ENCODE data around the gene NUAK1.

The NUAK1 gene

GRCh38 chr12:106065506-106065905 is 73.2 kb downstream of the NUAK1 start:
- no CpG with 5 or more reads among the region's 1 CpG for WGBS, 2 donors (ENCODE audit: extremely low coverage in 2 of 2, insufficient read length in 2 of 2, insufficient replicate concordance in 1 of 2)
- H4K91ac ChIP-seq (ENCODE audit: low read depth, low read length, poor library complexity), result no peak overlapping the region
- no peak overlapping the region for H2BK120ac ChIP-seq (ENCODE audit: low read depth, low read length)
- peaks cover 0 to 4% of the 10 kb centered on the region in 2 donors for H3K4me1 ChIP-seq (ENCODE audit: control insufficient read depth in 2 of 2, insufficient read depth in 1 of 2, low read depth in 1 of 2, low read length in 2 of 2)
- no peak overlapping the region for H3K14ac ChIP-seq (ENCODE audit: low read length)
- H4K8ac ChIP-seq (ENCODE audit: low read depth, low read length), result no peak overlapping the region
- H2BK5ac ChIP-seq (ENCODE audit: low read length), result no peak overlapping the region
- H3K9ac ChIP-seq (ENCODE audit: low read depth, low read length, poor library complexity), result no peak overlapping the region
- H3K4me3 ChIP-seq (ENCODE audit: low read length in 2 of 2), result no peak overlapping the region
- no peak overlapping the region for H3K18ac ChIP-seq (ENCODE audit: low read length)
- no peak overlapping the region for H3K23ac ChIP-seq (ENCODE audit: low read depth, low read length, poor library complexity)
- H2BK12ac ChIP-seq (ENCODE audit: low read length), result no peak overlapping the region
- no peak overlapping the region for H2AK5ac ChIP-seq (ENCODE audit: low read depth, low read length)
- no peak overlapping the region for H3K4ac ChIP-seq (ENCODE audit: low read length)
- no peak overlapping the region for H2BK15ac ChIP-seq (ENCODE audit: low read length)
- no peak overlapping the region for H3K27ac ChIP-seq (replicated peaks; ENCODE audit: low read length)
- no peak for DNase-seq (ENCODE audit: low spot score)
- no peaks in the 10 kb centered on the region for H3K79me1 ChIP-seq (ENCODE audit: low read depth, low read length)
- no peak overlapping the region for H3K4me2 ChIP-seq (ENCODE audit: insufficient read depth, low read length, poor library complexity, severe bottlenecking)
- peaks cover 33 to 82% of the 10 kb centered on the region in 2 donors for H3K36me3 ChIP-seq (replicated peaks in 1 of 2; ENCODE audit: control insufficient read depth in 2 of 2, insufficient read depth in 2 of 2, low read length in 2 of 2)
- H2AFZ ChIP-seq (ENCODE audit: low read length), result no peak overlapping the region
- H3K27me3 ChIP-seq (ENCODE audit: control insufficient read depth in 3 of 3, insufficient read depth in 3 of 3, low read depth in 1 of 3, low read length in 3 of 3), result no peaks in the 10 kb centered on the region
- H3K9me3 ChIP-seq (replicated peaks in 1 of 2; ENCODE audit: control insufficient read depth in 2 of 2, insufficient read depth in 1 of 2, low read depth in 1 of 2, low read length in 2 of 2), result peaks cover 0 to 24% of the 10 kb centered on the region in 2 donors

DNA sequence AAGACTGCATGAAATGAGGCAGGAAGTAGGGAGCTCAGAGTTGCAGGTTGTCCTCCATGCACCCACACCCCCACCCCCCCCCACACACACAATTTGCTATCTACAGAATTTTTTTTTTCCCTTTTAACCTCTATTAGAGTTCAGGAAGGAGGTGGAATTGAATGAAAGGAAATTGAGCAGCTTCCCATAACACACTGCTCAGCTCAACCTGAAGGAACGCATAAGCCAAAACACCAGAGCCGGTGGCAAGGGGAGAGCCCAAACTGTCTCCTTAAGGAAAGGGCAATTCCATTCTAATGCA is 74.1 kb downstream of the NUAK1 start:
- peaks cover 0 to 4% of the 10 kb centered on the region in 2 donors for H3K4me1 ChIP-seq (ENCODE audit: control insufficient read depth in 2 of 2, insufficient read depth in 1 of 2, low read depth in 1 of 2, low read length in 2 of 2)
- H4K91ac ChIP-seq (ENCODE audit: low read depth, low read length, poor library complexity), result no peak overlapping the region
- peaks cover 0 to 16% of the 10 kb centered on the region in 2 donors for H3K9me3 ChIP-seq (replicated peaks in 1 of 2; ENCODE audit: control insufficient read depth in 2 of 2, insufficient read depth in 1 of 2, low read depth in 1 of 2, low read length in 2 of 2)
- no peak overlapping the region for H2BK15ac ChIP-seq (ENCODE audit: low read length)
- H3K23ac ChIP-seq (ENCODE audit: low read depth, low read length, poor library complexity), result no peak overlapping the region
- no peak overlapping the region for H2BK5ac ChIP-seq (ENCODE audit: low read length)
- no peak overlapping the region for H3K9ac ChIP-seq (ENCODE audit: low read depth, low read length, poor library complexity)
- no peak for DNase-seq (ENCODE audit: low spot score)
- H3K4me3 ChIP-seq (ENCODE audit: low read length in 2 of 2), result no peak overlapping the region
- H3K79me1 ChIP-seq (ENCODE audit: low read depth, low read length), result no peaks in the 10 kb centered on the region
- no CpG with 5 or more reads among the region's 2 CpGs for WGBS, 2 donors (ENCODE audit: extremely low coverage in 2 of 2, insufficient read length in 2 of 2, insufficient replicate concordance in 1 of 2)
- no peak overlapping the region for H2AK5ac ChIP-seq (ENCODE audit: low read depth, low read length)
- H4K8ac ChIP-seq (ENCODE audit: low read depth, low read length), result no peak overlapping the region
- no peaks in the 10 kb centered on the region for H3K27me3 ChIP-seq (ENCODE audit: control insufficient read depth in 3 of 3, insufficient read depth in 3 of 3, low read depth in 1 of 3, low read length in 3 of 3)
- H2BK120ac ChIP-seq (ENCODE audit: low read depth, low read length), result no peak overlapping the region
- H2BK12ac ChIP-seq (ENCODE audit: low read length), result no peak overlapping the region
- peaks cover 26 to 73% of the 10 kb centered on the region in 2 donors for H3K36me3 ChIP-seq (replicated peaks in 1 of 2; ENCODE audit: control insufficient read depth in 2 of 2, insufficient read depth in 2 of 2, low read length in 2 of 2)
- H3K18ac ChIP-seq (ENCODE audit: low read length), result peak overlapping the region; percentile 41
- no peak overlapping the region for H3K27ac ChIP-seq (replicated peaks; ENCODE audit: low read length)
- no peak overlapping the region for H3K14ac ChIP-seq (ENCODE audit: low read length)
- no peak overlapping the region for H3K4me2 ChIP-seq (ENCODE audit: insufficient read depth, low read length, poor library complexity, severe bottlenecking)
- H2AFZ ChIP-seq (ENCODE audit: low read length), result no peak overlapping the region
- H3K4ac ChIP-seq (ENCODE audit: low read length), result no peak overlapping the region

GRCh38 chr12:106063826-106064720 is 74.7 kb downstream of the NUAK1 start:
- Histone ChIP-seq H2BK15ac (ENCODE audit: low read length) (no peak overlapping the region), H3K27me3 (ENCODE audit: control insufficient read depth in 3 of 3, insufficient read depth in 3 of 3, low read depth in 1 of 3, low read length in 3 of 3) (no peaks in the 10 kb centered on the region), H2BK5ac (ENCODE audit: low read length) (no peak overlapping the region), H2BK12ac (ENCODE audit: low read length) (no peak overlapping the region), H3K14ac (ENCODE audit: low read length) (no peak overlapping the region), H2AFZ (ENCODE audit: low read length) (no peak overlapping the region), H4K91ac (ENCODE audit: low read depth, low read length, poor library complexity) (no peak overlapping the region), H3K4me1 (ENCODE audit: control insufficient read depth in 2 of 2, insufficient read depth in 1 of 2, low read depth in 1 of 2, low read length in 2 of 2) (peaks cover 0 to 4% of the 10 kb centered on the region in 2 donors), H3K4ac (ENCODE audit: low read length) (no peak overlapping the region), H3K4me3 (ENCODE audit: low read length in 2 of 2) (no peak overlapping the region), H3K18ac (ENCODE audit: low read length) (peak overlapping the region; percentile 41), H3K36me3 (replicated peaks in 1 of 2; ENCODE audit: control insufficient read depth in 2 of 2, insufficient read depth in 2 of 2, low read length in 2 of 2) (peaks cover 26 to 67% of the 10 kb centered on the region in 2 donors), H2BK120ac (ENCODE audit: low read depth, low read length) (no peak overlapping the region), H3K23ac (ENCODE audit: low read depth, low read length, poor library complexity) (no peak overlapping the region), H3K79me1 (ENCODE audit: low read depth, low read length) (no peaks in the 10 kb centered on the region), H3K9ac (ENCODE audit: low read depth, low read length, poor library complexity) (no peak overlapping the region), H3K27ac (replicated peaks; ENCODE audit: low read length) (no peak overlapping the region), H4K8ac (ENCODE audit: low read depth, low read length) (no peak overlapping the region), H3K9me3 (replicated peaks in 1 of 2; ENCODE audit: control insufficient read depth in 2 of 2, insufficient read depth in 1 of 2, low read depth in 1 of 2, low read length in 2 of 2) (peaks cover 0 to 10% of the 10 kb centered on the region in 2 donors), H2AK5ac (ENCODE audit: low read depth, low read length) (no peak overlapping the region), H3K4me2 (ENCODE audit: insufficient read depth, low read length, poor library complexity, severe bottlenecking) (no peak overlapping the region)
- no peak for DNase-seq (ENCODE audit: low spot score)
- no CpG with 5 or more reads among the region's 7 CpGs for WGBS, 2 donors (ENCODE audit: extremely low coverage in 2 of 2, insufficient read length in 2 of 2, insufficient replicate concordance in 1 of 2)

DNA sequence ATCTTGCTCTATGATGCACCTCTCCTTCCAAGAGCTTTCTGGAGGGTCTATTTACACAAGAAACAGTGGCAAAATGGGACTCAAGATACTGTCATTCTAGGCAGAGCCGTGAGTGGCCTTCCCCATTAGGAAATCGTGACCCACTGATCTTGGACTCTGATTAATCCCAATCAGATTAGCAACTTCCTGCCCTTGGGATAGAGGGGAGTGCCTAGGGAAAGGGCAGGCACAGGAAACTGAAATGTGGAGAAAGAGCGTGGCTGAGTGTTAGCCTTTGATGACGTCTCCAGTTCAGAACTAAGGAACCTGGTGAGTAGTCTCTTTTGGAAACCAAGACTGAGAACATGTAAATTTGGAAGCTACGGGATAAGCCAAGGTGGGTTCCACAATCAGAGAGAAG is 76.1 kb downstream of the NUAK1 start:
- no peak overlapping the region for H3K23ac ChIP-seq (ENCODE audit: low read depth, low read length, poor library complexity)
- H2BK12ac ChIP-seq (ENCODE audit: low read length), result no peak overlapping the region
- H3K4me1 ChIP-seq (ENCODE audit: control insufficient read depth in 2 of 2, insufficient read depth in 1 of 2, low read depth in 1 of 2, low read length in 2 of 2), result peaks cover 0 to 4% of the 10 kb centered on the region in 2 donors
- H3K4me3 ChIP-seq (ENCODE audit: low read length in 2 of 2), result no peak overlapping the region
- H4K8ac ChIP-seq (ENCODE audit: low read depth, low read length), result no peak overlapping the region
- no peak overlapping the region for H3K4me2 ChIP-seq (ENCODE audit: insufficient read depth, low read length, poor library complexity, severe bottlenecking)
- no peak overlapping the region for H3K27ac ChIP-seq (replicated peaks; ENCODE audit: low read length)
- H3K27me3 ChIP-seq (ENCODE audit: control insufficient read depth in 3 of 3, insufficient read depth in 3 of 3, low read depth in 1 of 3, low read length in 3 of 3), result no peaks in the 10 kb centered on the region
- peaks cover 0 to 6% of the 10 kb centered on the region in 2 donors for H3K9me3 ChIP-seq (replicated peaks in 1 of 2; ENCODE audit: control insufficient read depth in 2 of 2, insufficient read depth in 1 of 2, low read depth in 1 of 2, low read length in 2 of 2)
- H3K14ac ChIP-seq (ENCODE audit: low read length), result no peak overlapping the region
- no CpG with 5 or more reads among the region's 5 CpGs for WGBS, 2 donors (ENCODE audit: extremely low coverage in 2 of 2, insufficient read length in 2 of 2, insufficient replicate concordance in 1 of 2)
- no peak for DNase-seq (ENCODE audit: low spot score)
- H4K91ac ChIP-seq (ENCODE audit: low read depth, low read length, poor library complexity), result no peak overlapping the region
- no peak overlapping the region for H2BK5ac ChIP-seq (ENCODE audit: low read length)
- no peak overlapping the region for H3K18ac ChIP-seq (ENCODE audit: low read length)
- no peak overlapping the region for H2AFZ ChIP-seq (ENCODE audit: low read length)
- no peak overlapping the region for H3K9ac ChIP-seq (ENCODE audit: low read depth, low read length, poor library complexity)
- H3K36me3 ChIP-seq (replicated peaks in 1 of 2; ENCODE audit: control insufficient read depth in 2 of 2, insufficient read depth in 2 of 2, low read length in 2 of 2), result peaks cover 18 to 53% of the 10 kb centered on the region in 2 donors
- H2BK15ac ChIP-seq (ENCODE audit: low read length), result no peak overlapping the region
- H3K4ac ChIP-seq (ENCODE audit: low read length), result no peak overlapping the region
- H2BK120ac ChIP-seq (ENCODE audit: low read depth, low read length), result no peak overlapping the region
- H2AK5ac ChIP-seq (ENCODE audit: low read depth, low read length), result no peak overlapping the region
- no peaks in the 10 kb centered on the region for H3K79me1 ChIP-seq (ENCODE audit: low read depth, low read length)

Measured in neuronal stem cell (in vitro differentiated cells).